22Rv1 (cell line): ENCODE data around the gene GATA6.

Experiments used
- CTCF ChIP-seq: fragments of 450-650 bp; IDR thresholded peaks from 2 replicates; pipeline ENCODE4 v1.5.1; 2017; ENCODE audit warnings: mild to moderate bottlenecking
- ZFX ChIP-seq: fragments of 450-650 bp; IDR thresholded peaks from 2 replicates; pipeline ENCODE4 v1.6.1; 2017; ENCODE audit warnings: antibody characterized with exemption, borderline replicate concordance

DNA sequence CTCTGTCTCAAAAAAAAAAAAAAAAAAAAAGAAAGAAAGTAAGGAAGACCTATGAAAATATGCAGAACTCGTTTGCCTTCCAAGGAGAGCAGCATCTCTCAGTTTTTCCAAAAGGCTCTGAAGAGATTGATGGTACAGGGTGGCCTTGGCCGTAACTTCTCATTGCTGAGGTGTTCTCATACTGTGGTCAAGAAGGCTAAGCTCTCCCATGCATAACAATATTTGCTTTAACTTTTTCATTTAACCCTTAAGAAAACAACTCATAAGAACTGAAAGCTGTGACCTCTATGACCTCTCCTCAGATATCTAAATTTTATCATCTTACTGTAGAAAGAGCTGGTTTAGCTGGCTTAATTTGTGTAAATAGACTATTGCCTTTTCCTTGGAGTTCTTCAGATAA is 37.1 kb upstream of the GATA6 start:
- TF ChIP-seq CTCF = no peak
- TF ChIP-seq ZFX = no peak
